Measurements from ENCODE around the gene ADAMTS14.

- TF ChIP-seq CTCF (IDR thresholded peaks at IDR 0.05), result no peak
- no peak for TF ChIP-seq ATF6 (CRISPR knock-in tag; IDR thresholded peaks at IDR 0.05)
- TF ChIP-seq CREB1 (CRISPR knock-in tag; IDR thresholded peaks at IDR 0.05), result no peak
- TF ChIP-seq USF2 (CRISPR knock-in tag; IDR thresholded peaks at IDR 0.05), result no peak
- TF ChIP-seq E2F5 (CRISPR knock-in tag; IDR thresholded peaks at IDR 0.05), result no peak
- TF ChIP-seq ZNF232 (CRISPR knock-in tag; IDR thresholded peaks at IDR 0.05), result no peak
- no peak for TF ChIP-seq ZSCAN18 (CRISPR knock-in tag; IDR thresholded peaks at IDR 0.05)
- no peak for TF ChIP-seq USF1 (CRISPR knock-in tag; IDR thresholded peaks at IDR 0.05)
- TF ChIP-seq STAT6 (CRISPR knock-in tag; conservative IDR thresholded peaks at IDR 0.05; ENCODE audit: low read depth), result no peak
Measured at GRCh38 chr10:70669732-70670317, 2.5 kb upstream of the ADAMTS14 start.

All from WTC11 (cell line).